Calu3 (cell line): ENCODE results near the gene RAB28. TPM values are rescaled to one million over a fixed set of nuclear protein-coding genes. Genes with fewer than 3 reads are reported as not detected.

ENCODE experiments used
- BruUV-seq: library from RNA; stranded (reverse); fragments of 400-500 nt; replicated peaks from 2 replicates; lab custom pipeline; 2021; lab: Mats Ljungman, UMichigan
- CTCF ChIA-PET: fragments of 300-600 bp; sonication (Branson Sonifier 250); formaldehyde crosslinking; loops from one replicate; lab custom pipeline; 2022; ENCODE audit warnings: antibody characterized with exemption; lab: Charles Lee
- DNase-seq: peaks from one replicate; pipeline ENCODE4 v3.0.0; 2022
- H3K27ac Mint-ChIP-seq: one replicate; pipeline ENCODE4 v1.8.0; 2022; ENCODE audit warnings: mixed read lengths; ENCODE audit not compliant: unreplicated experiment
- H3K27me3 Mint-ChIP-seq: one replicate; pipeline ENCODE4 v1.8.0; 2022; ENCODE audit warnings: mixed read lengths; ENCODE audit not compliant: unreplicated experiment
- H3K36me3 Mint-ChIP-seq: one replicate; pipeline ENCODE4 v1.8.0; 2022; ENCODE audit warnings: mild to moderate bottlenecking, moderate library complexity, mixed read lengths; ENCODE audit not compliant: insufficient read depth, unreplicated experiment
- H3K4me1 Mint-ChIP-seq: one replicate; pipeline ENCODE4 v1.8.0; 2022; ENCODE audit warnings: mild to moderate bottlenecking, low read depth, mixed read lengths; ENCODE audit not compliant: unreplicated experiment
- H3K4me3 Mint-ChIP-seq: one replicate; pipeline ENCODE4 v1.8.0; 2022; ENCODE audit warnings: mild to moderate bottlenecking, low read depth, moderate library complexity, mixed read lengths; ENCODE audit not compliant: unreplicated experiment
- H3K9me3 Mint-ChIP-seq: one replicate; pipeline ENCODE4 v1.8.0; 2022; ENCODE audit warnings: low read depth, mixed read lengths; ENCODE audit not compliant: unreplicated experiment
- CTCF ChIP-seq: fragments of 200-600 bp; IDR thresholded peaks from one replicate; pipeline ENCODE4 v1.8.0; 2022; ENCODE audit warnings: antibody characterized with exemption; ENCODE audit not compliant: unreplicated experiment
- intact Hi-C: fragments of 100-400 bp; cut with micrococcal nuclease; formaldehyde crosslinking; loops from one replicate; pipeline ENCODE4 v1.10.0; 2022; ENCODE audit not compliant: unreplicated experiment
- total RNA-seq: library from RNA; stranded (reverse); gene quantifications from 2 replicates; pipeline ENCODE4 v1.2.3, GENCODE V29; 2022

RAB28 gene
- total RNA-seq, 1 experiment from 2014 or later, result 10.6 TPM

- no peak overlapping the region for H3K27ac Mint-ChIP-seq
- H3K9me3 Mint-ChIP-seq, result no peaks in the 10 kb centered on the region
- BruUV-seq, result no TSS peak
- CTCF ChIA-PET, result no interaction called here
- no peak for TF ChIP-seq CTCF
- intact Hi-C loops, result no loop called here
- H3K4me3 Mint-ChIP-seq, result no peak overlapping the region
- no peaks in the 10 kb centered on the region for H3K4me1 Mint-ChIP-seq
- H3K27me3 Mint-ChIP-seq, result no peaks in the 10 kb centered on the region
- H3K36me3 Mint-ChIP-seq, result no peaks in the 10 kb centered on the region
- no peak for DNase-seq
These were observed 20.2 kb upstream of the RAB28 start for GRCh38 chr4:13504374-13504773.

GRCh38 chr4:13498469-13498868, 14.3 kb upstream of the RAB28 start:
- no peak for DNase-seq
- Mint-ChIP-seq H3K27me3 (no peaks in the 10 kb centered on the region), H3K4me1 (no peaks in the 10 kb centered on the region), H3K9me3 (no peaks in the 10 kb centered on the region), H3K36me3 (no peaks in the 10 kb centered on the region), H3K27ac (no peak overlapping the region), H3K4me3 (no peak overlapping the region)
- BruUV-seq, result no TSS peak
- CTCF ChIA-PET, result no interaction called here
- intact Hi-C loops, result no loop called here
- TF ChIP-seq CTCF, result no peak

- no peak for DNase-seq
- Mint-ChIP-seq H3K27ac (no peak overlapping the region), H3K4me3 (no peak overlapping the region), H3K36me3 (no peaks in the 10 kb centered on the region), H3K9me3 (no peaks in the 10 kb centered on the region), H3K4me1 (no peaks in the 10 kb centered on the region), H3K27me3 (no peaks in the 10 kb centered on the region)
- CTCF ChIA-PET, result no interaction called here
- no peak for TF ChIP-seq CTCF
- BruUV-seq, result no TSS peak
- intact Hi-C loops, result no loop called here
These were observed 12.5 kb upstream of the RAB28 start for GRCh38 chr4:13496605-13497004.

GRCh38 chr4:13495753-13496152, 11.6 kb upstream of the RAB28 start:
- H3K36me3 Mint-ChIP-seq, result no peaks in the 10 kb centered on the region
- CTCF ChIA-PET, result no interaction called here
- H3K27ac Mint-ChIP-seq, result no peak overlapping the region
- H3K9me3 Mint-ChIP-seq, result no peaks in the 10 kb centered on the region
- H3K4me1 Mint-ChIP-seq, result no peaks in the 10 kb centered on the region
- TF ChIP-seq CTCF, result no peak
- H3K27me3 Mint-ChIP-seq, result no peaks in the 10 kb centered on the region
- H3K4me3 Mint-ChIP-seq, result no peak overlapping the region
- intact Hi-C loops, result no loop called here
- no TSS peak for BruUV-seq
- DNase-seq, result no peak
